DMS 273 treated with DMSO at 0.1 percent for 48 hours (cell line): Measurements from ENCODE around the gene SLC12A4.
"Not testable (repeated sequence)": the region's sequence is repeated elsewhere in the genome, so short reads cannot be mapped to it uniquely, and the experiment has no call there.

Experiments
- DNase-seq: peaks from one replicate; lab custom pipeline; 2025; lab: John Stamatoyannopoulos, UW

Gene SLC12A4

GRCh38 chr16:67941469-67942199, 26.8 kb downstream of the SLC12A4 start:
- DNase-seq: no peak

- DNase-seq: no peak
Observed at GRCh38 chr16:67940446-67941089, 27.9 kb downstream of the SLC12A4 start.

GRCh38 chr16:67939507-67940445, 28.7 kb downstream of the SLC12A4 start:
- DNase-seq: no peak

GRCh38 chr16:67937713-67938112, 30.7 kb downstream of the SLC12A4 start:
- DNase-seq: not testable (repeated sequence)

- no peak for DNase-seq
Observed at GRCh38 chr16:67936880-67937605, 31.4 kb downstream of the SLC12A4 start.

GRCh38 chr16:67936124-67936879, 32.1 kb downstream of the SLC12A4 start, which contains the start of gene PSMB10:
PSMB10 (minus strand) TSS chr16:67936850; CDS start chr16:67936749, 101 bp downstream.
- DNase-seq: peak; percentile 32

- DNase-seq: peak; percentile 94
Observed at GRCh38 chr16:67935402-67936123, 32.9 kb downstream of the SLC12A4 start.

- DNase-seq: no peak
Observed at GRCh38 chr16:67935101-67935401, 33.4 kb downstream of the SLC12A4 start.

GRCh38 chr16:67934306-67935100, 33.9 kb downstream of the SLC12A4 start:
- DNase-seq: no peak

GRCh38 chr16:67933805-67934204, 34.6 kb downstream of the SLC12A4 start:
- DNase-seq: no peak

- DNase-seq: no peak
Observed at GRCh38 chr16:67932462-67932840, 36.0 kb downstream of the SLC12A4 start.

- no peak for DNase-seq
Observed at GRCh38 chr16:67931712-67932461, 36.5 kb downstream of the SLC12A4 start, which contains the start of gene CTRL. CTRL (minus strand) TSS chr16:67931862; CDS start chr16:67931852, 10 bp downstream.

GRCh38 chr16:67930678-67931211, 37.7 kb downstream of the SLC12A4 start:
- no peak for DNase-seq

GRCh38 chr16:67930191-67930590, 38.2 kb downstream of the SLC12A4 start:
- DNase-seq: no peak

GRCh38 chr16:67928561-67929364, 39.7 kb downstream of the SLC12A4 start:
- peak; percentile 28 for DNase-seq

- DNase-seq: no peak
Observed at GRCh38 chr16:67928147-67928546, 40.3 kb downstream of the SLC12A4 start.

GRCh38 chr16:67927131-67927941, 41.1 kb downstream of the SLC12A4 start:
- DNase-seq: no peak
